ENCODE data around the gene SIGLEC12.

GRCh38 chr19:51469162-51469561 lies 32.4 kb downstream of the SIGLEC12 start:
- no peak for TF ChIP-seq CTCF (optimal IDR thresholded peaks at IDR 0.05 in 1 of 3, IDR thresholded peaks at IDR 0.05 in 1 of 3, conservative IDR thresholded peaks at IDR 0.05 in 1 of 3; ENCODE audit: extremely low read depth in 1 of 3, insufficient read depth in 2 of 3, low read length in 3 of 3)
- TF ChIP-seq EZH2 (IDR thresholded peaks at IDR 0.05; ENCODE audit: low read length): no peak

Data from keratinocyte (primary cell).